Ovary (tissue), 9 donors: ENCODE measurements around the gene TMEM88. TPM values are rescaled to one million over a fixed set of nuclear protein-coding genes. Genes with fewer than 3 reads are reported as not detected.

ENCODE experiments used
- DNase-seq, 5 donors: peaks; one replicate each; pipeline ENCODE4 v3.0.0-alpha.2; 2019 to 2020
- H3K27ac ChIP-seq, 2 donors: fragments of 200-600 bp; one replicate each; pipeline versions ENCODE4 v1.5.1 to v1.8.0; 2019 to 2022
- H3K27me3 ChIP-seq: fragments of 200-600 bp; one replicate; pipeline ENCODE4 v1.8.0; 2022
- H3K36me3 ChIP-seq: fragments of 200-600 bp; sonication (generic); one replicate; pipeline ENCODE4 v1.5.1; 2019
- H3K4me1 ChIP-seq: one replicate; pipeline ENCODE4 v1.8.1; 2013; ENCODE audit warnings: mild to moderate bottlenecking, moderate library complexity; ENCODE audit not compliant: insufficient read depth
- H3K4me3 ChIP-seq: fragments of 200-600 bp; sonication (generic); one replicate; pipeline ENCODE4 v1.5.1; 2017
- H3K9me3 ChIP-seq, 2 donors: fragments of 200-600 bp in 1 of 2; sonication (generic) in 1 of 2; one replicate each; pipeline versions ENCODE4 v1.5.1 to v1.8.1; 2013 to 2019; ENCODE audit warnings: mild to moderate bottlenecking in 1 of 2, moderate library complexity in 1 of 2
- EP300 ChIP-seq: sonication (generic); formaldehyde crosslinking; IDR thresholded peaks from one replicate; pipeline ENCODE4 v1.6.1; 2017; ENCODE audit warnings: antibody characterized with exemption
- POLR2A ChIP-seq: fragments of 450-650 bp; IDR thresholded peaks from one replicate; pipeline ENCODE4 v1.6.1; 2017; ENCODE audit warnings: antibody characterized with exemption, mild to moderate bottlenecking, moderate library complexity
- WGBS, 3 donors: extraction: QIAGEN DNeasy Blood & Tissue Kit in 1 of 3; methylation state at CpG; one replicate each; pipeline versions ENCODE4 v1.1.5 to v1.1.7; 2013 to 2017; 5-methylcytosine and 5-hydroxymethylcytosine counted together
- intact Hi-C, 4 donors: fragments of 100-400 bp; cut with DNase I; formaldehyde crosslinking; loops; one replicate each; pipeline versions ENCODE4 v1.11.0 to v1.15.1; 2022 to 2023
- polyA plus RNA-seq, 2 donors: library from polyadenylated mRNA; stranded (reverse); fragments of 200-250 nt in 1 of 2; fragments of 350-450 nt in 1 of 2; fragmentation: Illumina TruSeq in 1 of 2; extraction: RNeasy Lipid Tissue Mini Kit (QIAGEN cat#74804) in 1 of 2; gene quantifications; one replicate each; pipeline ENCODE4 v1.2.3, GENCODE V29; 2013 to 2014
- total RNA-seq, 7 donors: library from RNA; depleted of rRNA in 2 of 7; stranded (reverse); fragments of >200 nt in 2 of 7; fragmentation: NEBNext Ultra II Directional in 3 of 7; extraction: Animal tissue kit (Norgen Biotek cat#: 25700) in 3 of 7; gene quantifications; one replicate each; pipeline versions ENCODE4 v1.1.0 to v1.2.4, GENCODE V29; 2016 to 2023
- TF ChIP-seq, protein P1 (sequence below), 3 donors: fragments of 450-650 bp in 2 of 3; fragments of 200-600 bp in 1 of 3; IDR thresholded peaks; one replicate each; pipeline versions ENCODE4 v1.5.1 to v1.8.0; 2016 to 2022; ENCODE audit warnings: antibody characterized with exemption in 3 of 3, mild to moderate bottlenecking in 1 of 3
- donor health status: DM: no; HTN: no; CAD: no; lungs with moderate emphysema.
- donor health status: DM: no; HTN: no; CAD: no.
- donor health status: Bipolar disorder and iron deficiency.
- donor health status: DM: yes; HTN: yes; CAD: no.
- donor health status: DM: no; HTN: no; CAD: no.
- donor health status: DM: yes; HTN: yes; CAD: no.

TMEM88 gene
- total and polyA plus RNA-seq, 9 donors, result 2.1 to 17.8 (median 8.2) TPM

DNA sequence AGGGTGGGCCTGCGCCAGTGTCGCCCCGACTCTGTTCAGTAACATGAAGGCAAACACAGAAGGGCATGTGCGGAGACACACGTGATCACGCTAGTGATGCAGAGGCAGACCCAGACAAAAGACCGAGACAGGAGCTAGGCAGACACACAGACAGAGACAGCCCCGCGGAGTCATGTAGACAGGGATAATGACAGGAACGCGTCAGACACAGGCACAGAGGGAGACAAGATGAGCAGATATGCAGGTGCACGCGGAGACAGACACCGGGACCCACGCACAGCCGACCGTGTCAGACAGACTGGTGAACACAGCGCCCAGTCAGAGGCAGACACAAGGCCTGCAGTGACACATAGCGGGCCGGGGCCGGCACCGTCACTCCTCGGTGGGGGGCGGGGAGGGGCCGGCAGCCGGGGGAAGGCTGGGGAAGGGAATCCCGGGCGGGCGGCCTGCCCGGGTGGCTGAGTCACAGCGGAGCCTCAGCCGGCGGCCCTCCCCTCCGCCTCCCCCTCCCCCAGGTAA is 13.4 kb upstream of the TMEM88 start:
- Histone ChIP-seq H3K36me3 (no peaks in the 10 kb centered on the region), H3K27me3 (no peaks in the 10 kb centered on the region), H3K27ac (peak overlapping the region; percentile 81 to 90), H3K4me1 (peaks cover 17% of the 10 kb centered on the region), H3K4me3 (peak overlapping the region; percentile 83), H3K9me3 (no peaks in the 10 kb centered on the region)
- intact Hi-C loops, result loop anchor here in 1 of 4 donors (10.0 kb wide), 1 partner anchor 313 kb away; the partner anchor contains the start of gene PER1
- TF ChIP-seq EP300 (no peak), POLR2A (no peak)
- TF ChIP-seq, protein P1, sequence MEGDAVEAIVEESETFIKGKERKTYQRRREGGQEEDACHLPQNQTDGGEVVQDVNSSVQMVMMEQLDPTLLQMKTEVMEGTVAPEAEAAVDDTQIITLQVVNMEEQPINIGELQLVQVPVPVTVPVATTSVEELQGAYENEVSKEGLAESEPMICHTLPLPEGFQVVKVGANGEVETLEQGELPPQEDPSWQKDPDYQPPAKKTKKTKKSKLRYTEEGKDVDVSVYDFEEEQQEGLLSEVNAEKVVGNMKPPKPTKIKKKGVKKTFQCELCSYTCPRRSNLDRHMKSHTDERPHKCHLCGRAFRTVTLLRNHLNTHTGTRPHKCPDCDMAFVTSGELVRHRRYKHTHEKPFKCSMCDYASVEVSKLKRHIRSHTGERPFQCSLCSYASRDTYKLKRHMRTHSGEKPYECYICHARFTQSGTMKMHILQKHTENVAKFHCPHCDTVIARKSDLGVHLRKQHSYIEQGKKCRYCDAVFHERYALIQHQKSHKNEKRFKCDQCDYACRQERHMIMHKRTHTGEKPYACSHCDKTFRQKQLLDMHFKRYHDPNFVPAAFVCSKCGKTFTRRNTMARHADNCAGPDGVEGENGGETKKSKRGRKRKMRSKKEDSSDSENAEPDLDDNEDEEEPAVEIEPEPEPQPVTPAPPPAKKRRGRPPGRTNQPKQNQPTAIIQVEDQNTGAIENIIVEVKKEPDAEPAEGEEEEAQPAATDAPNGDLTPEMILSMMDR (IDR thresholded peaks at IDR 0.05), result no peak
- DNase-seq, result peak; percentile 93 to 95 (median 94)
- 2 to 4% (median 3%) methylated on average over 21 to 33 of the region's 34 CpGs for WGBS, 3 donors

DNA sequence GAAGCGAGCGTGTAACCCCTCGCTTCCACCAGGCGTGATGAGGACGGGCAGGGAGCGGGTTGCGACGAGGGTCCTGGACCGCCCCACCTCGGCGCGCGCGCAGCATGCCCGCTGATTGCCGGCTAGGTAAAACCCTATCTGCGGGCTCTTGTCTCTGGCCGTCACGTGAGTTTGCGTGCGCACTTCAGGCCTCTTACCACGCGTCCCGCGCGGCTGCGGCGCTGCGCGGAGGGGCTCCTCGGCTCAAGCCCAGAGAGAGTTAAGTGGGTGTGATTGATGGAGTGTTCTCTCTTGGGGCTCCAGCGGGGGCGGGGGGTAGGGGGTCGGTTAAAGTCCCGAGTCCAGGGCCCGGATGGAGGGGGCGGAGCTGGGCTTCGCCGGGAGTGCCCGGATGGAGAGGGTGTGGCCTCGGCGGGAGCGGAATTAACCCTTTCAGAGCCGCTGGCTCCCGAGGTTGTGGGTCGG is 12.9 kb upstream of the TMEM88 start:
- H3K9me3 ChIP-seq, result no peaks in the 10 kb centered on the region
- no peaks in the 10 kb centered on the region for H3K27me3 ChIP-seq
- no peaks in the 10 kb centered on the region for H3K36me3 ChIP-seq
- WGBS, 3 donors, result 0% methylated on average over 35 to 46 of the region's 46 CpGs
- peak overlapping the region; percentile 83 for H3K4me3 ChIP-seq
- peak; percentile 91 to 96 (median 94) for DNase-seq
- peak overlapping the region; percentile 81 to 90 for H3K27ac ChIP-seq
- intact Hi-C loops, result loop anchor here in 1 of 4 donors (10.0 kb wide), 1 partner anchor 313 kb away; the partner anchor contains the start of gene PER1
- peaks cover 17% of the 10 kb centered on the region for H3K4me1 ChIP-seq
- no peak for TF ChIP-seq EP300
- TF ChIP-seq, protein P1 (IDR thresholded peaks at IDR 0.05), result peak in 2 of 3 donors; percentile 35 to 57

DNA sequence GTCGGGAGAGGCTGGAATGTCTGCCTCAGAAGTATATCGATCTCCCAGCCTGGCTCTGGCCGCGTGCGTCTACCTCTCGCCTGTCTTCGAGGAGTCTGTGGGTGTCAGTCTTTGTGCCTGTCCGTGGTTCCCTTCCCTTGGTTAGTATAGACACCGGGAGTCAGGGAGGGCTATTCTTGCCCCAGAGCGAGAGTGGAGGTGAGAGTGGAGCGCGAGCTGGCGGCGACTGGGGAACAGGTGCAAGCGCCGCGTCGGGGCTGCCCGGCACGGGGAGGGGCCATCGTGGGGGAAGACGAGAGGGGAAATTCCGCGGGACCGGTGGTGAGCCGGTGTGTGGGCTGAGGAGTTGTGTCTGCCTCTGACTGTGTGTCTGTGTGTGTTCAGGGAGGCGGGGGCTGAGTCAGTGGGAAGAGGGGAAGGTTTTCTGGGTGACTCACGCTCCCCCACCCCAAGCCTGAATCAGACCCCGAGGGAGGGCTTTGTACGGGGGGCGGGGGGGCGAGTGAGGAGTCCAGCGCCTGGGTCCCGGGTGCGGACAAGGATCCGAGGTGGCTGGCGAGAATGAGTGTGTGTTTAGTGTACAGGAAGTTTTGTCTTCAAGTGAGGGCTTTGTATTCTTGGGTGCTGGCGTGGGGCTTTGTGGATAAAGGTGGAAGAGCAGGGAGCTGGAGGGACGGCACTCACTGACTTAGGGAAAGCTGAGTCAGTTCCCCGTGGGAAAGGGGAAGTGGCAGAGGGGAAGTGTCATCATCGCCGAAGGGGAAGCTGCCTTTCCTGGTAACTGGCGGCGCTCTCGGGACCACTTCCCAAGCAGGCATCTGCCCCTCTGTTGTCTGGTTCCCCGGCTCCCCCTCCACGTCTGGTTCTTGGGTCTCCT is 12.2 kb upstream of the TMEM88 start:
- Histone ChIP-seq H3K4me1 (peaks cover 17% of the 10 kb centered on the region), H3K4me3 (peak overlapping the region; percentile 83), H3K27me3 (no peaks in the 10 kb centered on the region), H3K27ac (peak overlapping the region; percentile 81 to 90), H3K36me3 (no peaks in the 10 kb centered on the region), H3K9me3 (no peaks in the 10 kb centered on the region)
- TF ChIP-seq, protein P1 (IDR thresholded peaks at IDR 0.05), result no peak
- TF ChIP-seq EP300, result peak; percentile 70
- peak; percentile 38 for TF ChIP-seq POLR2A
- intact Hi-C loops, result loop anchor here in 1 of 4 donors (10.0 kb wide), 1 partner anchor 312 kb away; the partner anchor contains the start of gene PER1
- DNase-seq, result peak; percentile 76 to 89 (median 81)
- WGBS, 3 donors, result 0 to 1% (median 1%) methylated on average over 47 of the region's 47 CpGs

DNA sequence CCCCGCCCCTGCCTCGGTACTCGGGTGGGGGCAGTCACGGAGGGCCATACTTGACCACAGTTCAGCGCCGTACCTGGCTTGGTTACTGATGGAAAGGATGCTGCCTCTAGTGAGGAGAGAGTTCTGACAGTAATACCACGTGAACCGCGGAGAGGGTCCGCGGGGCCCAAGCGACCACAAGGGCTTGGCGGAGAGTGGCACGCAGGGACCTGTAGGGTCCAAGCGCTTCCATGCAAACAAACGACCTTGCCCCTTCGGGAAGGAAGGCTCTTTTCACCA is 11.7 kb upstream of the TMEM88 start:
- Histone ChIP-seq H3K36me3 (no peaks in the 10 kb centered on the region), H3K9me3 (no peaks in the 10 kb centered on the region), H3K27ac (peak overlapping the region; percentile 81 to 90), H3K27me3 (no peaks in the 10 kb centered on the region), H3K4me3 (peak overlapping the region; percentile 83), H3K4me1 (peaks cover 17% of the 10 kb centered on the region)
- TF ChIP-seq, protein P1 (IDR thresholded peaks at IDR 0.05), result no peak
- TF ChIP-seq EP300 (no peak), POLR2A (no peak)
- no peak for DNase-seq
- intact Hi-C loops, result loop anchor here in 1 of 4 donors (10.0 kb wide), 1 partner anchor 312 kb away; the partner anchor contains the start of gene PER1
- 0 to 1% (median 1%) methylated on average over 17 of the region's 17 CpGs for WGBS, 3 donors
